Endodermal cell (in vitro differentiated cells): Measurements from ENCODE around the gene DCST2. TPM values are rescaled to one million over a fixed set of nuclear protein-coding genes. Genes with fewer than 3 reads are reported as not detected.
A peak's percentile ranks its signal among the peaks of the same experiment; 100 is the strongest.

Experiments
- DNase-seq: peaks from one replicate; pipeline ENCODE4 v3.0.0-alpha.2; 2017
- H3K27ac ChIP-seq: 2 replicates; pipeline ENCODE4 v1.5.1; 2013; ENCODE audit warnings: mild to moderate bottlenecking, low read depth, low read length, moderate library complexity
- H3K27me3 ChIP-seq: 2 replicates; pipeline ENCODE4 v1.6.1; 2013; ENCODE audit warnings: mild to moderate bottlenecking, low read length, moderate library complexity; ENCODE audit not compliant: insufficient read depth, control insufficient read depth, poor library complexity, severe bottlenecking
- H3K36me3 ChIP-seq: 2 replicates; pipeline ENCODE4 v1.7.0; 2013; ENCODE audit warnings: mild to moderate bottlenecking, low read length, moderate library complexity; ENCODE audit not compliant: control insufficient read depth, insufficient read depth
- H3K4me1 ChIP-seq: one replicate; pipeline ENCODE4 v1.7.0; 2013; ENCODE audit warnings: low read length; ENCODE audit not compliant: control insufficient read depth, insufficient read depth
- H3K4me3 ChIP-seq: 2 replicates; pipeline ENCODE4 v1.5.1; 2013; ENCODE audit warnings: mild to moderate bottlenecking, low read length, moderate library complexity
- H3K9ac ChIP-seq: 2 replicates; pipeline ENCODE4 v1.6.1; 2013; ENCODE audit warnings: mild to moderate bottlenecking, low read length, moderate library complexity; ENCODE audit not compliant: poor library complexity, severe bottlenecking; ENCODE audit errors: extremely low read depth
- H3K9me3 ChIP-seq: 2 replicates; pipeline ENCODE4 v1.6.1; 2013; ENCODE audit warnings: mild to moderate bottlenecking, low read length, moderate library complexity; ENCODE audit not compliant: control insufficient read depth
- H3K27ac Mint-ChIP-seq: 2 replicates; pipeline ENCODE4 v1.8.0; 2020; ENCODE audit warnings: mixed read lengths
- H3K27me3 Mint-ChIP-seq: 2 replicates; pipeline ENCODE4 v1.8.0; 2021; ENCODE audit warnings: mild to moderate bottlenecking, mixed read lengths; ENCODE audit not compliant: insufficient read depth
- H3K36me3 Mint-ChIP-seq: 2 replicates; pipeline ENCODE4 v1.8.0; 2020; ENCODE audit warnings: low read depth, mixed read lengths
- H3K4me1 Mint-ChIP-seq: 2 replicates; pipeline ENCODE4 v1.8.0; 2020; ENCODE audit warnings: mixed read lengths
- H3K4me3 Mint-ChIP-seq: 2 replicates; pipeline ENCODE4 v1.8.0; 2020; ENCODE audit warnings: mild to moderate bottlenecking, moderate library complexity, mixed read lengths
- H3K9me3 Mint-ChIP-seq: 2 replicates; pipeline ENCODE4 v1.8.0; 2020; ENCODE audit warnings: mild to moderate bottlenecking, mixed read lengths
- WGBS, 2 experiments: methylation state at CpG; one replicate each; pipeline versions ENCODE4 v1.1.5 to v1.1.7; 2013; ENCODE audit warnings: missing lambda C conversion rate in 2 of 2, mixed read lengths in 1 of 2; ENCODE audit not compliant: insufficient coverage in 1 of 2, insufficient read length in 1 of 2; 5-methylcytosine and 5-hydroxymethylcytosine counted together
- total RNA-seq, 2 donors: library from RNA; stranded (reverse); fragmentation: NEBNext Ultra II Directional in 1 of 2; extraction: Animal tissue kit (Norgen Biotek cat#: 25700) in 1 of 2; gene quantifications; 2 replicates in 1 of 2; 3 replicates in 1 of 2; pipeline ENCODE4 v1.2.1, GENCODE V29; 2021
- TF ChIP-seq, protein P1 (sequence below): fragments of 200-600 bp; sonication (generic); conservative IDR thresholded peaks from 2 replicates; pipeline ENCODE4 v1.5.0; 2021; ENCODE audit warnings: antibody characterized with exemption, mild to moderate bottlenecking

The DCST2 gene
- total RNA-seq, 2 donors from 2014 or later: 0.44 to 2.0 TPM

DNA sequence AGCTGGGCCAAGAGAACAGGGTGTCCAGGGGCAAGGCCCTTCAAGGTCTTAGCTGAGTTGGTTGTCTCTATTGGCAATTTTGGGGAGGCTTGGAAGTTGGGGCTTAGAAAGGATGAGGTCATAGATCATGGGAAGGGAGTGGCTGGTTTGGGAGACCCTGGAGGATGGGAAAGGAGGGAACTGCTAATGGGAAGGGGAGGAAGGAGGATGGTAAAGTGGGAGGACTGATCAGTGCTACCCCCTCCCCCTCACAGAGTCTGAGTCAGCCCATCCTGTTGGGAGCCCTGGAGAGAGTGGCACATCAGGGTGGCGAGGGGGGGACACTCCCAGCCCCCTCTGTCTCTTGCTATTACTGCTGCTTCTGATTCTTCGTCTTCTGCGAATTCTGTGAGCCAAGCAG is 35.0 kb upstream of the DCST2 start:
- no peak overlapping the region for H3K27ac Mint-ChIP-seq
- Histone ChIP-seq H3K4me3 (no peak overlapping the region), H3K4me1 (peaks cover 18% of the 10 kb centered on the region), H3K27ac (no peak overlapping the region), H3K9me3 (no peaks in the 10 kb centered on the region), H3K9ac (no peak overlapping the region), H3K27me3 (peaks cover 25% of the 10 kb centered on the region), H3K36me3 (peaks cover 14% of the 10 kb centered on the region)
- no peaks in the 10 kb centered on the region for H3K9me3 Mint-ChIP-seq
- H3K36me3 Mint-ChIP-seq: peaks cover 23% of the 10 kb centered on the region
- peaks cover 26% of the 10 kb centered on the region for H3K4me1 Mint-ChIP-seq
- WGBS, 2 experiments: 88% methylated on average over 3 of the region's 3 CpGs; no CpG with 5 or more reads in 1 of the 2 experiments
- no peak for DNase-seq
- peaks cover 24% of the 10 kb centered on the region for H3K27me3 Mint-ChIP-seq
- no peak overlapping the region for H3K4me3 Mint-ChIP-seq
- TF ChIP-seq, protein P1, sequence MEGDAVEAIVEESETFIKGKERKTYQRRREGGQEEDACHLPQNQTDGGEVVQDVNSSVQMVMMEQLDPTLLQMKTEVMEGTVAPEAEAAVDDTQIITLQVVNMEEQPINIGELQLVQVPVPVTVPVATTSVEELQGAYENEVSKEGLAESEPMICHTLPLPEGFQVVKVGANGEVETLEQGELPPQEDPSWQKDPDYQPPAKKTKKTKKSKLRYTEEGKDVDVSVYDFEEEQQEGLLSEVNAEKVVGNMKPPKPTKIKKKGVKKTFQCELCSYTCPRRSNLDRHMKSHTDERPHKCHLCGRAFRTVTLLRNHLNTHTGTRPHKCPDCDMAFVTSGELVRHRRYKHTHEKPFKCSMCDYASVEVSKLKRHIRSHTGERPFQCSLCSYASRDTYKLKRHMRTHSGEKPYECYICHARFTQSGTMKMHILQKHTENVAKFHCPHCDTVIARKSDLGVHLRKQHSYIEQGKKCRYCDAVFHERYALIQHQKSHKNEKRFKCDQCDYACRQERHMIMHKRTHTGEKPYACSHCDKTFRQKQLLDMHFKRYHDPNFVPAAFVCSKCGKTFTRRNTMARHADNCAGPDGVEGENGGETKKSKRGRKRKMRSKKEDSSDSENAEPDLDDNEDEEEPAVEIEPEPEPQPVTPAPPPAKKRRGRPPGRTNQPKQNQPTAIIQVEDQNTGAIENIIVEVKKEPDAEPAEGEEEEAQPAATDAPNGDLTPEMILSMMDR: no peak

GRCh38 chr1:155066777-155067176 is 33.2 kb upstream of the DCST2 start:
- DNase-seq: no peak
- TF ChIP-seq, protein P1: no peak
- Histone ChIP-seq H3K9me3 (no peaks in the 10 kb centered on the region), H3K36me3 (peaks cover 14% of the 10 kb centered on the region), H3K9ac (no peak overlapping the region), H3K27ac (no peak overlapping the region), H3K27me3 (peaks cover 13% of the 10 kb centered on the region), H3K4me3 (no peak overlapping the region), H3K4me1 (peaks cover 20% of the 10 kb centered on the region)
- H3K27me3 Mint-ChIP-seq: peaks cover 12% of the 10 kb centered on the region
- no peak overlapping the region for H3K27ac Mint-ChIP-seq
- H3K4me1 Mint-ChIP-seq: peaks cover 20% of the 10 kb centered on the region
- H3K9me3 Mint-ChIP-seq: no peaks in the 10 kb centered on the region
- H3K4me3 Mint-ChIP-seq: no peak overlapping the region
- WGBS, 2 experiments: 89 to 97% methylated on average over 6 to 8 of the region's 8 CpGs
- peaks cover 23% of the 10 kb centered on the region for H3K36me3 Mint-ChIP-seq

DNA sequence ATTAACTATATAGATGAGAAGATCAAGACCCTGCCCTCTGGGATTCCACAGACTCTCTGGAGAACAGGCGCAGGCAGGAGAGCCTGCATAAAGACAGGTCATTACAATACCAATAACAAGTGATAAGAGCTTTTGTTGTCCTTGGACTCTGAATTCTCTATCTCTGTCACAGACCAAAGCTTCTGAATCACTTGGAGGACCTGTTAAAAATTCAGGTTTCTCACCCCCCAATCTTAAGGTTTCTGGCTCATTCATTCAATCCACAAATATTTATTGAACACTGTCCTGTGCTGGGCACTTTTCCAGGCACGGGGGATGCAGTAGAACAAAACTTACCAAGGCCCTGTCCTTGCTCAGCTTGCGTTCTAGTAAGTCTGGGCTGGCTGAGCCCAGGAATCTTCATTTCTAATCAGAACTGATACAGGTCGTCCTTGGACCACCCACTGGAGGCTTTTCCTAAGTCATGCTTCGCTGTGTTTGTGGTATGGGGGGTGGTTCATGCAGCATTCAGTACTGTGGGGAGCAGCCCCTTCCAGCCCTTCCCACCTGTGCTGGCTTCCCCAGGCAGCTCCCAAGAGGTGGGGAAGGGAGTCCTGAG is 31.4 kb upstream of the DCST2 start:
- no peaks in the 10 kb centered on the region for H3K9me3 Mint-ChIP-seq
- H3K27me3 Mint-ChIP-seq: peaks cover 5% of the 10 kb centered on the region
- Histone ChIP-seq H3K27ac (no peak overlapping the region), H3K4me1 (peaks cover 11% of the 10 kb centered on the region), H3K9me3 (no peaks in the 10 kb centered on the region), H3K9ac (no peak overlapping the region), H3K27me3 (peaks cover 7% of the 10 kb centered on the region), H3K36me3 (peaks cover 14% of the 10 kb centered on the region), H3K4me3 (peak overlapping the region; percentile 93)
- H3K36me3 Mint-ChIP-seq: peaks cover 23% of the 10 kb centered on the region
- DNase-seq: peak; percentile 68
- H3K4me1 Mint-ChIP-seq: peaks cover 14% of the 10 kb centered on the region
- TF ChIP-seq, protein P1: no peak
- 46 to 71% methylated on average over 1 to 5 of the region's 5 CpGs for WGBS, 2 experiments
- H3K27ac Mint-ChIP-seq: peak overlapping the region; percentile 63
- peak overlapping the region; percentile 68 for H3K4me3 Mint-ChIP-seq
